Panc1 (cell line): ENCODE results near the gene MTF1. TPM values are rescaled to one million over a fixed set of nuclear protein-coding genes. Genes with fewer than 3 reads are reported as not detected.
"Not testable (repeated sequence)": the region's sequence is repeated elsewhere in the genome, so short reads cannot be mapped to it uniquely, and the experiment has no call there.

Experiments used
- ATAC-seq: fragments of 200-7000 bp; cut with Tn5 transposase; 2 replicates; pipeline ENCODE4 v1.9.1; 2020; ENCODE audit warnings: mild to moderate bottlenecking, moderate library complexity
- BruUV-seq: library from RNA; stranded (reverse); fragments of 400-500 nt; replicated peaks from 2 replicates; lab custom pipeline; 2021; lab: Mats Ljungman, UMichigan
- CTCF ChIA-PET: fragments of 300-600 bp; sonication (Branson Sonifier 250); formaldehyde crosslinking; loops from one replicate; lab custom pipeline; 2022; ENCODE audit warnings: antibody characterized with exemption; lab: Charles Lee
- POLR2A ChIA-PET: fragments of 300-600 bp; sonication (Branson Sonifier 250); formaldehyde crosslinking; loops from one replicate; lab custom pipeline; 2022; ENCODE audit warnings: antibody characterized with exemption; lab: Charles Lee
- DNase-seq: peaks from one replicate; pipeline ENCODE4 v3.0.0-alpha.2; 2010; ENCODE audit warnings: low read depth, low spot score
- H3K27ac ChIP-seq: 2 replicates; pipeline ENCODE4 v1.5.1; 2011; ENCODE audit warnings: mild to moderate bottlenecking, low read length, inconsistent platforms
- H3K27me3 ChIP-seq: fragments of 200-500 bp; sonication (Bioruptor generic); 2 replicates; pipeline ENCODE4 v1.6.0; 2014; ENCODE audit warnings: low read length, inconsistent platforms; ENCODE audit not compliant: control insufficient read depth, insufficient read depth
- H3K36me3 ChIP-seq: fragments of 200-500 bp; sonication (Bioruptor generic); 2 replicates; pipeline ENCODE4 v1.5.1; 2014; ENCODE audit warnings: inconsistent platforms, mild to moderate bottlenecking, low read length, moderate library complexity; ENCODE audit not compliant: control insufficient read depth, insufficient read depth
- H3K4me1 ChIP-seq: 2 replicates; pipeline ENCODE4 v1.5.1; 2011; ENCODE audit warnings: inconsistent platforms, mild to moderate bottlenecking, low read length, moderate library complexity; ENCODE audit not compliant: control insufficient read depth, insufficient read depth
- H3K4me3 ChIP-seq, 2 experiments: 2 replicates each; pipeline ENCODE4 v1.5.1; 2011 to 2012; ENCODE audit warnings: low read depth in 2 of 2, low read length in 2 of 2, mild to moderate bottlenecking in 2 of 2, inconsistent platforms in 1 of 2, moderate library complexity in 1 of 2
- H3K9me3 ChIP-seq: fragments of 200-500 bp; sonication (Bioruptor generic); 2 replicates; pipeline ENCODE4 v1.5.1; 2014; ENCODE audit warnings: low read depth, mild to moderate bottlenecking, inconsistent platforms, low read length, moderate library complexity; ENCODE audit not compliant: control insufficient read depth, insufficient read depth
- CTCF ChIP-seq: fragments of 450-650 bp; IDR thresholded peaks from 2 replicates; pipeline ENCODE4 v1.5.1; 2017; ENCODE audit warnings: mild to moderate bottlenecking
- POLR2AphosphoS5 ChIP-seq: IDR thresholded peaks from 2 replicates; pipeline ENCODE4 v1.6.1; 2012; ENCODE audit warnings: mild to moderate bottlenecking, low read depth, low read length, moderate library complexity
- REST ChIP-seq, 2 experiments: IDR thresholded peaks; 2 replicates each; pipeline ENCODE4 v1.6.1; 2011 to 2012; ENCODE audit warnings: low read depth in 2 of 2, control low read depth in 1 of 2, low read length in 1 of 2, mild to moderate bottlenecking in 1 of 2, moderate library complexity in 1 of 2; ENCODE audit not compliant: insufficient read depth in 1 of 2
- SIN3A ChIP-seq: IDR thresholded peaks from 2 replicates; pipeline ENCODE4 v1.6.1; 2012; ENCODE audit warnings: low read depth, mild to moderate bottlenecking, low read length, moderate library complexity, borderline replicate concordance; ENCODE audit not compliant: insufficient read depth
- TCF7L2 ChIP-seq: IDR thresholded peaks from 2 replicates; pipeline ENCODE4 v1.6.1; 2011; ENCODE audit warnings: mild to moderate bottlenecking, low read depth, low read length, inconsistent platforms
- in situ Hi-C: cut with HindIII; loops from 2 replicates; pipeline ENCODE4 v1.10.0; 2016; ENCODE audit warnings: low sequenced_read_pairs, low pct_unique_long_range_greater_than_20kb
- intact Hi-C: fragments of 100-400 bp; cut with micrococcal nuclease; formaldehyde crosslinking; loops from one replicate; pipeline ENCODE4 v1.10.0; 2022; ENCODE audit not compliant: unreplicated experiment
- total RNA-seq: library from RNA; stranded (reverse); gene quantifications from one replicate; pipeline ENCODE4 v1.2.1, GENCODE V29; 2021; ENCODE audit not compliant: unreplicated experiment

MTF1 gene
- total RNA-seq, 1 experiment from 2014 or later: 26.2 TPM

DNA sequence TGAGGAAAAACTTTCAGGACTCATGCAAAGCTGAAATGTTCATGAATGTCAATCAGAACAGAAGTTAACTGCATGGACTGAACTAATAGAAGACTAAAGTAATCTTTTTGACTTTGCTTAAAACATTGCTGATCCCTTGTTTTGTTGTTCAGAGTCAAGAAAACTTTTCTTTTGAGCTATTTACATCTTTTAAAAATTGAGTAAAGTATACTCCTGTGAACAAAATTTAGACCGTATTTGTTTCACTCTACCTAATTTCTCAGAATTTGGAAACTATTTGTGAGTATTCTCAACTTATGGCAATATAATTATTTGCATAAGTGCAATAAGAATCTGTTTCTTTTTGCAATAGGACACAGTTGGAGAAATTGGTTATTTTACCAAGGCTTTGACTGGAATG, 46.3 kb upstream of the MTF1 start:
- in situ Hi-C loops: no loop called here
- DNase-seq (no peak), ATAC-seq (no peak)
- Histone ChIP-seq H3K4me1 (no peaks in the 10 kb centered on the region), H3K36me3 (no peaks in the 10 kb centered on the region), H3K4me3 (no peak overlapping the region), H3K27ac (no peak overlapping the region), H3K27me3 (no peaks in the 10 kb centered on the region), H3K9me3 (no peaks in the 10 kb centered on the region)
- intact Hi-C loops: no loop called here
- no peak for TF ChIP-seq REST (IDR thresholded peaks at IDR 0.05; ENCODE audit: insufficient read depth in 1 of 2, low read depth in 2 of 2, low read length in 1 of 2)
- TF ChIP-seq CTCF: no peak
- TF ChIP-seq TCF7L2: no peak
- TF ChIP-seq POLR2AphosphoS5: no peak
- no peak for TF ChIP-seq SIN3A
- POLR2A ChIA-PET: no interaction called here
- no TSS peak for BruUV-seq
- CTCF ChIA-PET: no interaction called here

DNA sequence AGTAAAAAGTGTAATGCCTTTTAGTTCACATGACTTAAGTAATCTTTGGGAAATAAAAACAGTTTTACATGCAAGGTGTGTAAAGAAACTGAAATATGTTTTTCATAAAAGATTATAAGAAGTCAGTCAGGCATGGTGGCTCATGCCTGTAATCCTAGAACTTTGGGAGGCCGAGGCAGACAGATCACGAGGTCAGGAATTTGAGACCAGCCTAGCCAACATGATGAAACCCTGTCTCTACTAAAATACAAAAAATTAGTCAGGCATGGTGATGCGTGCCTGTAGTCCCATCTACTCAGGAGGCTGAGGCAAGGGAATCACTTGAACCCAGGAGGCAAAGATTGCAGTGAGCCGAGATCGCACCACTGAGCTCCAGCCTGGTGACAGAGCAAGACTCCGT, 44.5 kb upstream of the MTF1 start:
- CTCF ChIA-PET, in situ Hi-C loops, H3K27me3 ChIP-seq, DNase-seq, POLR2A ChIA-PET, BruUV-seq, H3K4me3 ChIP-seq, H3K4me1 ChIP-seq, H3K36me3 ChIP-seq, H3K9me3 ChIP-seq, H3K27ac ChIP-seq, intact Hi-C loops, ATAC-seq: not testable (repeated sequence)

DNA sequence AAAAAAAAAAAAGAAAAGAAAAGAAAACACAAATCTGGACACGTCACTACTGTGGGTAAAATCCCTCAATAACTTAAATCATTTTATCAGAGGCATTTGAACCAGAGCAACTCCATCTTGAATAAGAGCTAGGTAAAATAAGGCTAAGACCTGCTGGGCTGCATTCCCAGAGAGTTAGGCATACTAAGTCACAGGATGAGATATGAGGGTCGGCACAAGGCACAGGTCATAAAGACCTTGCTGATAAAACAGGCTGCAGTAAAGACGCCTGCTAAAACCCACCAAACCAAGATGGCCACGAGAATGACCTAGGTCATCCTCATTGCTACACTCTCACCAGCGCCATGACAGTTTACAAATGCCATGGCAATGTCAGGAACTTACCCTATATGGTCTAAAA, 43.6 kb upstream of the MTF1 start:
- ChIA-PET CTCF (no interaction called here), POLR2A (no interaction called here)
- H3K27me3 ChIP-seq: no peaks in the 10 kb centered on the region
- no peaks in the 10 kb centered on the region for H3K4me1 ChIP-seq
- in situ Hi-C loops (no loop called here), intact Hi-C loops (no loop called here)
- H3K9me3 ChIP-seq: no peaks in the 10 kb centered on the region
- ATAC-seq: no peak
- TF ChIP-seq CTCF (no peak), POLR2AphosphoS5 (no peak), TCF7L2 (no peak), SIN3A (no peak), REST (IDR thresholded peaks at IDR 0.05; ENCODE audit: insufficient read depth in 1 of 2, low read depth in 2 of 2, low read length in 1 of 2) (no peak)
- DNase-seq: no peak
- H3K27ac ChIP-seq: no peak overlapping the region
- no peak overlapping the region for H3K4me3 ChIP-seq
- no peaks in the 10 kb centered on the region for H3K36me3 ChIP-seq
- no TSS peak for BruUV-seq
